Measurements from ENCODE around the gene HSPA5. TPM values are rescaled to one million over a fixed set of nuclear protein-coding genes. Genes with fewer than 3 reads are reported as not detected.

HSPA5 gene
- total RNA-seq, 1 donor from 2014 or later, result 410 TPM

DNA sequence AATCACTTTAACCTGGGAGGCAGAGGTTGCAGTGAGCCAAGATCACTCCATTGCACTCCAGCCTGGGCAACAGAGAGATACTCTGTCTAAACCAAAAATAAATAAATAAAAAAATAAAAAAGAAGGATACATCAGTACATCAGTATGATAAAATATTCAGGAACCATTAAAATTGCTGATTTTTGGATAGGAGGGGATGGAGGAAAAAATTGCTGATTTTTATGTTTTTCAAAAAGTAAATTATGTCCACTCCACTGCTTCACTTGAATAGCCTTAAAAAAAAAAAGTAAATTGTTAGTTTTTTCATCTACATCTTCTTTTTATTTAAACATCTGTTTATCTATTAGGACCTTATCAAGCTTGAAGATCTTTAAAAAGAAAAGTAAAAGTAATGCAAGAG, 13.1 kb upstream of the HSPA5 start:
- Histone ChIP-seq H3K36me3 (ENCODE audit: control insufficient read depth, insufficient read depth, low read length) (no peaks in the 10 kb centered on the region), H3K4me3 (ENCODE audit: low read depth, low read length) (no peak overlapping the region), H3K27me3 (ENCODE audit: control insufficient read depth, insufficient read depth, low read length) (no peaks in the 10 kb centered on the region)
- no peak for DNase-seq (ENCODE audit: low read depth)
- TF ChIP-seq, protein P1, sequence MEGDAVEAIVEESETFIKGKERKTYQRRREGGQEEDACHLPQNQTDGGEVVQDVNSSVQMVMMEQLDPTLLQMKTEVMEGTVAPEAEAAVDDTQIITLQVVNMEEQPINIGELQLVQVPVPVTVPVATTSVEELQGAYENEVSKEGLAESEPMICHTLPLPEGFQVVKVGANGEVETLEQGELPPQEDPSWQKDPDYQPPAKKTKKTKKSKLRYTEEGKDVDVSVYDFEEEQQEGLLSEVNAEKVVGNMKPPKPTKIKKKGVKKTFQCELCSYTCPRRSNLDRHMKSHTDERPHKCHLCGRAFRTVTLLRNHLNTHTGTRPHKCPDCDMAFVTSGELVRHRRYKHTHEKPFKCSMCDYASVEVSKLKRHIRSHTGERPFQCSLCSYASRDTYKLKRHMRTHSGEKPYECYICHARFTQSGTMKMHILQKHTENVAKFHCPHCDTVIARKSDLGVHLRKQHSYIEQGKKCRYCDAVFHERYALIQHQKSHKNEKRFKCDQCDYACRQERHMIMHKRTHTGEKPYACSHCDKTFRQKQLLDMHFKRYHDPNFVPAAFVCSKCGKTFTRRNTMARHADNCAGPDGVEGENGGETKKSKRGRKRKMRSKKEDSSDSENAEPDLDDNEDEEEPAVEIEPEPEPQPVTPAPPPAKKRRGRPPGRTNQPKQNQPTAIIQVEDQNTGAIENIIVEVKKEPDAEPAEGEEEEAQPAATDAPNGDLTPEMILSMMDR (IDR thresholded peaks at IDR 0.05; ENCODE audit: insufficient read depth, low read length, poor library complexity, severe bottlenecking), result no peak

DNA sequence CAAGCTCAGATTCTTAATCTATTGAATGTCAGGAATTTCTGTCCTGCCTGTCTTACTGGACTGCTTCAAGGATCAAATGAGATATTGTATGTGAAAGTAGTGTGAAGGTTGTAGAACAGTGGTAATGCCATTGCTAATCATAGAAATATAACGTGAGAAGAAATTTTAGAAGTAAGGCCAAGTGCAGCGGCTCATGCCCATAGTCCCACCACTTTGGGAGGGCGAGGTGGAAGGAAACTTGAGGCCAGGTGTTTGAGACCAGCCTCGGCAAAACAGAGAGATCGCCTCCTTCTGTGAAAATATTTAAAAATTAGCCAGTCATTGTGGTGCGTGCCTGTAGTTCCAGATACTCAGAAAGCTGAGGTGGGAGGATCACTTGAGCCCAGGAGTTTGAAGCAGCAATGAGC, 5.1 kb upstream of the HSPA5 start:
- no peaks in the 10 kb centered on the region for H3K36me3 ChIP-seq (ENCODE audit: control insufficient read depth, insufficient read depth, low read length)
- no peaks in the 10 kb centered on the region for H3K27me3 ChIP-seq (ENCODE audit: control insufficient read depth, insufficient read depth, low read length)
- TF ChIP-seq, protein P1 (IDR thresholded peaks at IDR 0.05; ENCODE audit: insufficient read depth, low read length, poor library complexity, severe bottlenecking), result no peak
- no peak for DNase-seq (ENCODE audit: low read depth)
- no peak overlapping the region for H3K4me3 ChIP-seq (ENCODE audit: low read depth, low read length)

DNA sequence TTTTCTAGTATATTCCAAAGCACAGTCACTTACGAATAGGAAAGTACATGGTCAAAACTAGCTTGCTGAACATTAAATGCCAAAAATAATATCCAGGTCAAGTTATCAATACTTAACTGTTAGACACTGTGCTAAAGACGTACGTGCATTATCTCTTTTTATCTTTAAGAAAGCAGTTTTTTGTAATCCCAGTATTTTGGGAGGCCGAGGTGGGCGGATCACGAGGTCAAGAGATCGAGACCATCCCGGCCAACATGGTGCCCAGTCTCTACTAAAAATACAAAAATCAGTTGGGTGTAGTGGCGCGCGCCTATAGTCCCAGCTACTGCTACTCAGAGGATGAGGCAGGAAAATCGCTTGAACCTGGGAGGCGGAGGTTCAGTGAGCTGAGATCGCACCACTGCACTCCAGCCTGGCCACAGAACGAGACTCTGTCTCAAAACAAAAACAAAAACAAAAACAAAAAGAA, 2.7 kb upstream of the HSPA5 start:
- H3K4me3 ChIP-seq (ENCODE audit: low read depth, low read length), result no peak overlapping the region
- TF ChIP-seq, protein P1 (IDR thresholded peaks at IDR 0.05; ENCODE audit: insufficient read depth, low read length, poor library complexity, severe bottlenecking), result no peak

DNA sequence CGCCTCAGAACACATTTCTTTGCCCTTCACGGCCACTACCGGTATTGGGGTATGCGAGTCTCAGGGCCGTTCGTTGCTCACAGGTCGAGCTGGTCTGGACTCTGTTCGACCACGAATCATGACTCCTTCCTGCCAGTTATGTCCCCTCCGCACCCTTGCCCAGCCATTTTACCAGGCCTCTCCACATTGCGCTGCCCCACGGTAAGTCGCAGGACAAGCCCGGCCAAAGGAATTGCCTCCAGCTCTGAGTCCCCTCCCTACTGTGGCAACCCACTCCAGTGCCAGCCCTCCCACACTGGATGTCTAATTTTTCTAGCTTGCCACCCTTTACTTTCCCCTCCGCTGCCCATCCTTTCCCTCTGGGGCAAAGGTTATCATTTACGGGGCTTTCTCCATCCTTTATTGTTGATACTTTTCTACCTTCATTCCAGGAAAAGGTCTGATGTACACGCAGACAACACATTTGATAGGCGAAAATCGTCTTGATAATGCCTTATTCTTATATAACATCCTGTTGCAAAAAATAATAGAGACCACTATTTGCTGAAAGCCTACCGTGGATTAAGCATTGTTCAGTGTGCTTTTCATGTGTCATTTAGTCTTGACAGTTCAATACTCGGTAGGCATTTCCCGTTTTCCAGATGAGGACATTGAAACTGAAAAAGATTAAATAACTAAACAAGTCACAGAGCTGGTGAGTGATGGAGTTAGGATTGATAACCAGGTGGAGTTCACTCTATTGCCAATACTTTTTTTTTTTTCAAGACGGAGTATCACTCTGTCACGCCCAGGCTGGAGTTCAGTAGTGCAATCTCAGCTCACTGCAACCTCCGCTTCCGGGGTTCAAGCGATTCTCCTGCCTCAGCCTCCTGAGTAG, 958 bp upstream of the HSPA5 start:
- DNase-seq (ENCODE audit: low read depth), result no peak
- Histone ChIP-seq H3K27me3 (ENCODE audit: control insufficient read depth, insufficient read depth, low read length) (no peaks in the 10 kb centered on the region), H3K36me3 (ENCODE audit: control insufficient read depth, insufficient read depth, low read length) (no peaks in the 10 kb centered on the region), H3K4me3 (ENCODE audit: low read depth, low read length) (peak overlapping the region; percentile 80)
- TF ChIP-seq, protein P1 (IDR thresholded peaks at IDR 0.05; ENCODE audit: insufficient read depth, low read length, poor library complexity, severe bottlenecking), result no peak

More for the DNA sequence above, 2.7 kb upstream of the HSPA5 start:
- Histone ChIP-seq H3K36me3 (ENCODE audit: control insufficient read depth, insufficient read depth, low read length) (no peaks in the 10 kb centered on the region), H3K27me3 (ENCODE audit: control insufficient read depth, insufficient read depth, low read length) (no peaks in the 10 kb centered on the region)
- no peak for DNase-seq (ENCODE audit: low read depth)

DNA sequence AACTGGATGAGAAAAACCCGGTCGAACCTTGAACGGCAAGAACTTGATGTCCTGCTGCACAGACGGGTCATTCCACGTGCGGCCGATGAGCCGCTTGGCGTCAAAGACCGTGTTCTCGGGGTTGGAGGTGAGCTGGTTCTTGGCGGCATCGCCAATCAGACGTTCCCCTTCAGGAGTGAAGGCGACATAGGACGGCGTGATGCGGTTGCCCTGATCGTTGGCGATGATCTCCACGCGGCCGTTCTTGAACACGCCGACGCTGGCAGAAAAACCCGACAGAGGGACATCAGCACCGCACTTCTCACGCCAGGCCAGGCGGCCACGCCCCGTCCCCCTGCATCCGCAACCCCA, 519 bp downstream of the HSPA5 start:
- no peaks in the 10 kb centered on the region for H3K27me3 ChIP-seq (ENCODE audit: control insufficient read depth, insufficient read depth, low read length)
- H3K36me3 ChIP-seq (ENCODE audit: control insufficient read depth, insufficient read depth, low read length), result no peaks in the 10 kb centered on the region
- H3K4me3 ChIP-seq (ENCODE audit: low read depth, low read length), result peak overlapping the region; percentile 95
- TF ChIP-seq, protein P1 (IDR thresholded peaks at IDR 0.05; ENCODE audit: insufficient read depth, low read length, poor library complexity, severe bottlenecking), result no peak
- DNase-seq (ENCODE audit: low read depth), result no peak
